Measurements from ENCODE around the gene GLO1.

The GLO1 gene

GRCh38 chr6:38671885-38672467 is 31.0 kb downstream of the GLO1 start:
- no peak for DNase-seq (ENCODE audit: low read depth, low spot score)

GRCh38 chr6:38658418-38659167 is 44.4 kb downstream of the GLO1 start:
- no peak for DNase-seq (ENCODE audit: low read depth, low spot score)

- DNase-seq (ENCODE audit: low read depth, low spot score), result no peak
Measured at GRCh38 chr6:38656896-38657295, 46.0 kb downstream of the GLO1 start.

- DNase-seq (ENCODE audit: low read depth, low spot score), result no peak
Measured at GRCh38 chr6:38654263-38654662, 48.7 kb downstream of the GLO1 start.

- no peak for DNase-seq (ENCODE audit: low read depth, low spot score)
Measured at GRCh38 chr6:38651121-38651784, 51.7 kb downstream of the GLO1 start.

GRCh38 chr6:38650207-38650752 is 52.7 kb downstream of the GLO1 start:
- no peak for DNase-seq (ENCODE audit: low read depth, low spot score)

GRCh38 chr6:38649744-38650143 is 53.2 kb downstream of the GLO1 start:
- DNase-seq (ENCODE audit: low read depth, low spot score), result no peak

- no peak for DNase-seq (ENCODE audit: low read depth, low spot score)
Measured at GRCh38 chr6:38648629-38649028, 54.3 kb downstream of the GLO1 start.

GRCh38 chr6:38646166-38646878 is 56.6 kb downstream of the GLO1 start:
- no peak for DNase-seq (ENCODE audit: low read depth, low spot score)

- no peak for DNase-seq (ENCODE audit: low read depth, low spot score)
Measured at GRCh38 chr6:38644951-38645350, 58.0 kb downstream of the GLO1 start.

- peak; percentile 35 for DNase-seq (ENCODE audit: low read depth, low spot score)
Measured at GRCh38 chr6:38640216-38640909, 62.6 kb downstream of the GLO1 start.

GRCh38 chr6:38639498-38640215 is 63.3 kb downstream of the GLO1 start, which contains the start of gene BTBD9:
TSS of gene BTBD9 (minus strand) at chr6:38639929.
- peak; percentile 61 for DNase-seq (ENCODE audit: low read depth, low spot score)

- no peak for DNase-seq (ENCODE audit: low read depth, low spot score)
Measured at GRCh38 chr6:38638941-38639497, 63.9 kb downstream of the GLO1 start.

GRCh38 chr6:38637756-38638155 is 65.2 kb downstream of the GLO1 start:
- no peak for DNase-seq (ENCODE audit: low read depth, low spot score)

- DNase-seq (ENCODE audit: low read depth, low spot score), result no peak
Measured at GRCh38 chr6:38636027-38636426, 66.9 kb downstream of the GLO1 start.

- no peak for DNase-seq (ENCODE audit: low read depth, low spot score)
Measured at GRCh38 chr6:38634518-38634917, 68.4 kb downstream of the GLO1 start.

GRCh38 chr6:38632490-38632889 is 70.5 kb downstream of the GLO1 start:
- no peak for DNase-seq (ENCODE audit: low read depth, low spot score)

- DNase-seq (ENCODE audit: low read depth, low spot score), result no peak
Measured at GRCh38 chr6:38631186-38631783, 71.7 kb downstream of the GLO1 start.
